ENCODE measurements around the gene GRM2. TPM values are rescaled to one million over a fixed set of nuclear protein-coding genes. Genes with fewer than 3 reads are reported as not detected.

GRM2 gene
- total and polyA plus RNA-seq, 2 experiments from 2014 or later: 0.69 TPM; not detected in 1

- no peaks in the 10 kb centered on the region for H3K9me3 ChIP-seq (ENCODE audit: low read depth)
- H3K27ac ChIP-seq: no peak overlapping the region
- no peak overlapping the region for H3K4me3 ChIP-seq
- H3K4me1 ChIP-seq (ENCODE audit: low read depth): peaks cover 17% of the 10 kb centered on the region
- H3K36me3 ChIP-seq: peaks cover 11% of the 10 kb centered on the region
- no peak for TF ChIP-seq CTCF (IDR thresholded peaks at IDR 0.05; ENCODE audit: low read depth, low read length)
- DNase-seq (ENCODE audit: low read depth in 1 of 2, low spot score in 1 of 2): no peak
- peaks cover 1% of the 10 kb centered on the region for H3K27me3 ChIP-seq
Measured at GRCh38 chr3:51702156-51702555, 4.7 kb upstream of the GRM2 start.

- no peak overlapping the region for H3K4me3 ChIP-seq
- H3K27ac ChIP-seq: no peak overlapping the region
- H3K36me3 ChIP-seq: peaks cover 11% of the 10 kb centered on the region
- no peaks in the 10 kb centered on the region for H3K9me3 ChIP-seq (ENCODE audit: low read depth)
- peaks cover 8% of the 10 kb centered on the region for H3K4me1 ChIP-seq (ENCODE audit: low read depth)
- no peak for DNase-seq (ENCODE audit: low read depth in 1 of 2, low spot score in 1 of 2)
- H3K27me3 ChIP-seq: peaks cover 12% of the 10 kb centered on the region
- no peak for TF ChIP-seq CTCF (IDR thresholded peaks at IDR 0.05; ENCODE audit: low read depth, low read length)
Measured at GRCh38 chr3:51703068-51703760, 3.7 kb upstream of the GRM2 start.

- DNase-seq (ENCODE audit: low read depth in 1 of 2, low spot score in 1 of 2): no peak
- no peak overlapping the region for H3K4me3 ChIP-seq
- H3K4me1 ChIP-seq (ENCODE audit: low read depth): peaks cover 1% of the 10 kb centered on the region
- H3K27me3 ChIP-seq: peaks cover 19% of the 10 kb centered on the region
- no peak overlapping the region for H3K27ac ChIP-seq
- peaks cover 11% of the 10 kb centered on the region for H3K36me3 ChIP-seq
- no peaks in the 10 kb centered on the region for H3K9me3 ChIP-seq (ENCODE audit: low read depth)
- no peak for TF ChIP-seq CTCF (IDR thresholded peaks at IDR 0.05; ENCODE audit: low read depth, low read length)
Measured at GRCh38 chr3:51703761-51704510, 2.9 kb upstream of the GRM2 start.

- no peak for DNase-seq (ENCODE audit: low read depth in 1 of 2, low spot score in 1 of 2)
- no peak for TF ChIP-seq CTCF (IDR thresholded peaks at IDR 0.05; ENCODE audit: low read depth, low read length)
- H3K9me3 ChIP-seq (ENCODE audit: low read depth): no peaks in the 10 kb centered on the region
- no peak overlapping the region for H3K27ac ChIP-seq
- H3K4me3 ChIP-seq: no peak overlapping the region
- peaks cover 8% of the 10 kb centered on the region for H3K36me3 ChIP-seq
- H3K4me1 ChIP-seq (ENCODE audit: low read depth): no peaks in the 10 kb centered on the region
- H3K27me3 ChIP-seq: peaks cover 24% of the 10 kb centered on the region
Measured at GRCh38 chr3:51704511-51704950, 2.3 kb upstream of the GRM2 start.

GRCh38 chr3:51705276-51706020 lies 1.4 kb upstream of the GRM2 start:
- H3K4me1 ChIP-seq (ENCODE audit: low read depth): no peaks in the 10 kb centered on the region
- no peak overlapping the region for H3K27ac ChIP-seq
- no peak overlapping the region for H3K4me3 ChIP-seq
- no peak for DNase-seq (ENCODE audit: low read depth in 1 of 2, low spot score in 1 of 2)
- TF ChIP-seq CTCF (IDR thresholded peaks at IDR 0.05; ENCODE audit: low read depth, low read length): no peak
- H3K36me3 ChIP-seq: peaks cover 3% of the 10 kb centered on the region
- no peaks in the 10 kb centered on the region for H3K9me3 ChIP-seq (ENCODE audit: low read depth)
- H3K27me3 ChIP-seq: peaks cover 24% of the 10 kb centered on the region

All from cardiac muscle cell (in vitro differentiated cells and primary cell).